Liver (tissue), 3 donors: ENCODE results near the gene CCND1.

Source experiments
- CTCF ChIP-seq: fragments of 150-350 bp; IDR thresholded peaks from 2 replicates; pipeline ENCODE4 v1.5.1; 2017; ENCODE audit warnings: improper control_type of control experiment, low read depth, low read length; ENCODE audit not compliant: missing input control
- RAD21 ChIP-seq, 2 donors: IDR thresholded peaks; 2 replicates each; pipeline ENCODE4 v1.6.1; 2016; ENCODE audit warnings: antibody characterized with exemption in 2 of 2, mild to moderate bottlenecking in 2 of 2
- REST ChIP-seq: IDR thresholded peaks from 2 replicates; pipeline ENCODE4 v1.6.1; 2016; ENCODE audit warnings: antibody characterized with exemption, mild to moderate bottlenecking
- RXRA ChIP-seq, 2 donors: IDR thresholded peaks; 2 replicates each; pipeline ENCODE4 v1.6.1; 2017 to 2018; ENCODE audit warnings: antibody characterized with exemption in 2 of 2, mild to moderate bottlenecking in 1 of 2
- donor health status: healthy.
- donor health status: healthy.

- TF ChIP-seq RAD21 (IDR thresholded peaks at IDR 0.05) = no peak
- TF ChIP-seq CTCF = no peak
- no peak for TF ChIP-seq REST
- no peak for TF ChIP-seq RXRA (IDR thresholded peaks at IDR 0.05)
These were observed 61.3 kb downstream of the CCND1 start for GRCh38 chr11:69702239-69702691.
